Measurements from ENCODE around the gene GID8. TPM values are rescaled to one million over a fixed set of nuclear protein-coding genes. Genes with fewer than 3 reads are reported as not detected.

GID8 gene
- total RNA-seq, 1 experiment from 2014 or later, result 35.6 TPM

GRCh38 chr20:62893700-62894099 is 44.2 kb upstream of the GID8 start:
- DNase-seq (ENCODE audit: low read depth, low spot score), result no peak
- peak in 2 of 3 experiments; percentile 10 to 41; a peak in 2 of 6 replicates for TF ChIP-seq CTCF (IDR thresholded peaks at IDR 0.05 in 2 of 3, conservative IDR thresholded peaks at IDR 0.05 in 1 of 3; ENCODE audit: borderline replicate concordance in 1 of 3, insufficient read depth in 1 of 3, low read depth in 2 of 3, low read length in 2 of 3)
- TF ChIP-seq YY1 (IDR thresholded peaks at IDR 0.05; ENCODE audit: extremely low read depth, insufficient replicate concordance, low read depth, low read length), result no peak
- TF ChIP-seq RAD21 (IDR thresholded peaks at IDR 0.05; ENCODE audit: low read depth), result 0 out of 2 replicates have a peak, but pooled peaks have one; percentile 6
- TF ChIP-seq POLR2A (IDR thresholded peaks at IDR 0.05; ENCODE audit: borderline replicate concordance, extremely low read depth, insufficient read depth, insufficient read length), result no peak
- no peaks in the 10 kb centered on the region for H3K9me3 ChIP-seq (ENCODE audit: control insufficient read depth in 1 of 2, insufficient read depth in 1 of 2, low read depth in 1 of 2, low read length in 2 of 2)
- no peak overlapping the region for H2AFZ ChIP-seq (ENCODE audit: low read depth, low read length, poor library complexity, severe bottlenecking)
- no peak overlapping the region for H3K9ac ChIP-seq (ENCODE audit: low read length)
- no peaks in the 10 kb centered on the region for H3K4me1 ChIP-seq (ENCODE audit: control insufficient read depth in 1 of 2, insufficient read depth in 2 of 2, low read length in 2 of 2)
- ChIA-PET POLR2A (no interaction called here), CTCF (interaction anchor here (1.2 to 1.4 kb wide), 2 partner anchors 13 to 18 kb away, joined by 3 read pairs; no protein-coding TSS in a partner anchor), RAD21 (ENCODE audit: low non-redundant PET in 1 of 2, low total read pairs in 2 of 2, uncharacterized antibody in 2 of 2, unreplicated experiment in 2 of 2) (no interaction called here)
- H3K27ac ChIP-seq (ENCODE audit: low read depth, low read length), result no peak overlapping the region
- H3K4me2 ChIP-seq (ENCODE audit: low read length), result no peak overlapping the region
- intact Hi-C loops (cut with micrococcal nuclease), result no loop called here
- H4K20me1 ChIP-seq (ENCODE audit: insufficient read depth), result no peaks in the 10 kb centered on the region
- H3K27me3 ChIP-seq (ENCODE audit: insufficient read depth, low read length), result no peaks in the 10 kb centered on the region
- no peak overlapping the region for H3K4me3 ChIP-seq (replicated peaks in 1 of 2; ENCODE audit: low read depth in 1 of 2, low read length in 2 of 2)
- no TSS peak for BruUV-seq (replicated peaks)
- no peaks in the 10 kb centered on the region for H3K79me2 ChIP-seq (ENCODE audit: insufficient read depth, low read length)
- no peaks in the 10 kb centered on the region for H3K9me2 ChIP-seq (ENCODE audit: insufficient read depth)
- peak; percentile 53 for ATAC-seq
- H3K36me3 ChIP-seq (ENCODE audit: control insufficient read depth in 1 of 2, insufficient read depth in 2 of 2, low read length in 2 of 2), result peaks cover 54 to 61% of the 10 kb centered on the region in 2 experiments

DNA sequence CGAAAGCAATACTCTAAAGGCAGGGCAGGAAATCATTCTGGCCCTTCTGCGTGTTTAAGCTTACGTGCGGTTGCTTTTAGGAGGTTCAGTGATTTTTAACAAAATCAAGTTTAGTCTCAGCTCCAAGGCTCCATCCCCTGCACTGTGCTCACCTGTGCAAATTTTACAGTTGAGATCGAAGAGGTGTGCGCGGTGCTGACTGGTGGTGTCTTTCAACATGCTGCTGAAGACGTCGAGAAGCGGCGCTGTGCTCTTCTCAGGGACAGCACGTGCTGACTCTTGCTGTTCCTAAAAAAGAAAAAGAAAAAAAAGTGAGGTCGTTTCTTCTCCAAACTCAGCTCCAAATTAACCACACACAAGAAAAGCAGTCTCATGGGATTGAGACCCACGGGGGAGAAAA is 43.7 kb upstream of the GID8 start:
- peaks cover 54 to 56% of the 10 kb centered on the region in 2 experiments for H3K36me3 ChIP-seq (ENCODE audit: control insufficient read depth in 1 of 2, insufficient read depth in 2 of 2, low read length in 2 of 2)
- H3K4me2 ChIP-seq (ENCODE audit: low read length), result no peak overlapping the region
- ChIA-PET CTCF (interaction anchor here (1.2 to 1.4 kb wide), 2 partner anchors 13 to 19 kb away, joined by 3 read pairs; no protein-coding TSS in a partner anchor), RAD21 (ENCODE audit: low non-redundant PET in 1 of 2, low total read pairs in 2 of 2, uncharacterized antibody in 2 of 2, unreplicated experiment in 2 of 2) (no interaction called here), POLR2A (no interaction called here)
- DNase-seq (ENCODE audit: low read depth, low spot score), result no peak
- no peak overlapping the region for H2AFZ ChIP-seq (ENCODE audit: low read depth, low read length, poor library complexity, severe bottlenecking)
- H3K4me3 ChIP-seq (replicated peaks in 1 of 2; ENCODE audit: low read depth in 1 of 2, low read length in 2 of 2), result no peak overlapping the region
- no peak overlapping the region for H3K9ac ChIP-seq (ENCODE audit: low read length)
- no peaks in the 10 kb centered on the region for H3K9me3 ChIP-seq (ENCODE audit: control insufficient read depth in 1 of 2, insufficient read depth in 1 of 2, low read depth in 1 of 2, low read length in 2 of 2)
- intact Hi-C loops (cut with micrococcal nuclease), result no loop called here
- no TSS peak for BruUV-seq (replicated peaks)
- H3K9me2 ChIP-seq (ENCODE audit: insufficient read depth), result no peaks in the 10 kb centered on the region
- H4K20me1 ChIP-seq (ENCODE audit: insufficient read depth), result no peaks in the 10 kb centered on the region
- H3K27ac ChIP-seq (ENCODE audit: low read depth, low read length), result no peak overlapping the region
- no peaks in the 10 kb centered on the region for H3K27me3 ChIP-seq (ENCODE audit: insufficient read depth, low read length)
- H3K79me2 ChIP-seq (ENCODE audit: insufficient read depth, low read length), result no peaks in the 10 kb centered on the region
- ATAC-seq, result no peak
- H3K4me1 ChIP-seq (ENCODE audit: control insufficient read depth in 1 of 2, insufficient read depth in 2 of 2, low read length in 2 of 2), result no peaks in the 10 kb centered on the region
- TF ChIP-seq ZBTB33 (IDR thresholded peaks at IDR 0.05; ENCODE audit: extremely low read depth, insufficient replicate concordance, low read length) (no peak), EZH2 (IDR thresholded peaks at IDR 0.05) (no peak), RAD21 (IDR thresholded peaks at IDR 0.05; ENCODE audit: low read depth) (no peak), JUND (IDR thresholded peaks at IDR 0.05) (no peak), CBX3 (IDR thresholded peaks at IDR 0.05; ENCODE audit: low read depth) (no peak), ATF3 (IDR thresholded peaks at IDR 0.05) (no peak), ELF1 (IDR thresholded peaks at IDR 0.05; ENCODE audit: borderline replicate concordance, low read depth) (no peak), ZFX (IDR thresholded peaks at IDR 0.05) (no peak), EZH2phosphoT487 (IDR thresholded peaks at IDR 0.05; ENCODE audit: borderline replicate concordance) (no peak), CTCF (IDR thresholded peaks at IDR 0.05 in 2 of 3, conservative IDR thresholded peaks at IDR 0.05 in 1 of 3; ENCODE audit: borderline replicate concordance in 1 of 3, insufficient read depth in 1 of 3, low read depth in 2 of 3, low read length in 2 of 3) (no peak), TCF7L2 (IDR thresholded peaks at IDR 0.05; ENCODE audit: borderline replicate concordance, extremely low read depth, insufficient read depth, insufficient read length) (no peak)
